Naive thymus-derived CD8-positive, alpha-beta T cell (primary cell): ENCODE measurements around the gene UBE2N. TPM values are rescaled to one million over a fixed set of nuclear protein-coding genes. Genes with fewer than 3 reads are reported as not detected.

Experiments
- ATAC-seq, 2 donors: fragments of 150-1000 bp; cut with Tn5 transposase in 1 of 2; sonication (Bioruptor Pico), chemical (Tn5 transposase) in 1 of 2; 1 replicate in 1 of 2; 2 replicates in 1 of 2; pipeline ENCODE4 v1.10.0; 2021; ENCODE audit warnings: mild to moderate bottlenecking in 2 of 2, moderate library complexity in 2 of 2
- POLR2A ChIA-PET: fragments of 350-600 bp; sonication (Branson Sonifier 250); formaldehyde crosslinking; loops from one replicate; lab custom pipeline; 2021; ENCODE audit warnings: antibody characterized with exemption; lab: Charles Lee
- DNase-seq, 10 donors: peaks; one replicate each; pipeline versions ENCODE4 v3.0.0 to v3.0.0-alpha.2; 2020 to 2022
- H3K27ac Mint-ChIP-seq, 10 donors: one replicate each; pipeline ENCODE4 v1.8.0; 2020 to 2022; ENCODE audit warnings: mild to moderate bottlenecking in 10 of 10, mixed read lengths in 10 of 10, moderate library complexity in 4 of 10, inconsistent platforms in 1 of 10
- H3K27me3 Mint-ChIP-seq, 5 donors: one replicate each; pipeline ENCODE4 v1.8.0; 2021 to 2022; ENCODE audit warnings: mixed read lengths in 5 of 5
- H3K36me3 Mint-ChIP-seq, 3 donors: one replicate each; pipeline ENCODE4 v1.8.0; 2020 to 2022; ENCODE audit warnings: mixed read lengths in 3 of 3, mild to moderate bottlenecking in 2 of 3, inconsistent platforms in 1 of 3
- H3K4me1 Mint-ChIP-seq, 4 donors: one replicate each; pipeline ENCODE4 v1.8.0; 2021 to 2022; ENCODE audit warnings: mixed read lengths in 4 of 4
- H3K4me3 Mint-ChIP-seq, 10 donors: one replicate each; pipeline ENCODE4 v1.8.0; 2020 to 2022; ENCODE audit warnings: mild to moderate bottlenecking in 10 of 10, mixed read lengths in 10 of 10, moderate library complexity in 6 of 10, inconsistent platforms in 1 of 10
- H3K9me3 Mint-ChIP-seq, 9 donors: one replicate each; pipeline ENCODE4 v1.8.0; 2020 to 2022; ENCODE audit warnings: mixed read lengths in 9 of 9, mild to moderate bottlenecking in 3 of 9, inconsistent platforms in 1 of 9, moderate library complexity in 1 of 9
- polyA plus RNA-seq, 3 donors: library from polyadenylated mRNA; unstranded; fragments of 300-500 nt; fragmentation: Illumina TruSeq; gene quantifications; one replicate each; pipeline ENCODE4 v1.2.3, GENCODE V29; 2021
- total RNA-seq, 8 experiments: library from RNA in 2 of 8; stranded (reverse) in 2 of 8; gene quantifications; one replicate each; pipeline ENCODE4 v1.2.3 and lab custom pipeline; 2021 to 2026

UBE2N gene
- total and polyA plus RNA-seq, 5 experiments from 2014 or later = 66.8 to 123 (median 117) TPM

- H3K9me3 Mint-ChIP-seq = no peaks in the 10 kb centered on the region
- no peaks in the 10 kb centered on the region for H3K36me3 Mint-ChIP-seq
- no peak overlapping the region for H3K27ac Mint-ChIP-seq
- no peaks in the 10 kb centered on the region for H3K4me1 Mint-ChIP-seq
- POLR2A ChIA-PET = no interaction called here
- no peak for ATAC-seq
- DNase-seq = no peak
- peaks cover 0 to 2% (median 0%) of the 10 kb centered on the region in 5 donors for H3K27me3 Mint-ChIP-seq
- H3K4me3 Mint-ChIP-seq = no peak overlapping the region
These were observed 19.8 kb upstream of the UBE2N start for GRCh38 chr12:93461503-93461902.

- no peak overlapping the region for H3K27ac Mint-ChIP-seq
- peaks cover 0 to 2% (median 2%) of the 10 kb centered on the region in 5 donors for H3K27me3 Mint-ChIP-seq
- H3K4me1 Mint-ChIP-seq = no peaks in the 10 kb centered on the region
- DNase-seq (no peak), ATAC-seq (no peak)
- POLR2A ChIA-PET = interaction anchor here (0.7 to 0.8 kb wide), 2 partner anchors 19 to 567 kb away, joined by 3 to 5 read pairs; partner anchors contain the start of gene UBE2N
- H3K4me3 Mint-ChIP-seq = no peak overlapping the region
- no peaks in the 10 kb centered on the region for H3K36me3 Mint-ChIP-seq
- H3K9me3 Mint-ChIP-seq = no peaks in the 10 kb centered on the region
These were observed 19.2 kb upstream of the UBE2N start for GRCh38 chr12:93460902-93461301.

DNA sequence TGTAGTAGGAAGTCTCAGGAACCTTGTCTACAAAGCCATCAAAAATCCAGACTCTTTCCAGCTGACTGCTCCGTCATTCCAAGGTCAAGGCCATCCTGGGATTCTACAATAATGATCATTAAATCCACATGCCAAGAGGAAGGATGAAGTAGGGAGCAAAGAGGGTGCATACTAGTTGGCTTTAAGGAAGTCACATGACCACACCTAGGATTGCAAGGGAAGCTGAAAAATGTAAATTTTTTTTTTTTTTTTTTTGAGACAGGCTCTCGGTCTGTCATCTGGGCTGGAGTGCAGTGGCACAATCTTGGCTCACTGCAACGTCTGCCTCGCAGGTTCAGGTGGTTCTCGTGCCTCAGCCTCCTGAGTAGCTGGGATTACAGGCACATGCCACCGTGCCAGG is 18.3 kb upstream of the UBE2N start:
- no peaks in the 10 kb centered on the region for H3K9me3 Mint-ChIP-seq
- peaks cover 0 to 3% (median 2%) of the 10 kb centered on the region in 5 donors for H3K27me3 Mint-ChIP-seq
- H3K27ac Mint-ChIP-seq = no peak overlapping the region
- no peaks in the 10 kb centered on the region for H3K36me3 Mint-ChIP-seq
- no peak for ATAC-seq
- H3K4me1 Mint-ChIP-seq = no peaks in the 10 kb centered on the region
- POLR2A ChIA-PET = interaction anchor here (0.7 kb wide), 2 partner anchors 46 to 568 kb away, joined by 3 to 5 read pairs; no protein-coding TSS in a partner anchor
- no peak for DNase-seq
- no peak overlapping the region for H3K4me3 Mint-ChIP-seq

DNA sequence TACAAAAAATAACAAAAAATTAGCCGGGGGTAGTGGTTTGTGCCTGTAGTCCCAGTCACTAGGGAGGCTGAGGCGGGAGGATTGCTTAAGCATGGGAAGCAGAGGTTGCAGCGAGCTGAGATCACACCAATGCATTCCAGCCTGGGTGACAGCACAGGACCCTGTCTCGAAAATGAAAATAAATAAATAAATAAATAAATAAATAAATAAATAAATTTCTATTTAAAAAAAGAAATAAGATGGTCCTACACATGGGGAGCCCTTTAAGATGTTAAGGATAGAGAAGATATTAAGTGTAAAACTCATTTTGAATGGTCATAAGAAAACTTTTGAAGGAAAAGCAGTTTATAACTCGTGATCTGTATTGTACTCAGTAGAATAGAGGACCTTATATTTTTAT is 17.4 kb upstream of the UBE2N start:
- Mint-ChIP-seq H3K9me3 (no peaks in the 10 kb centered on the region), H3K4me1 (no peaks in the 10 kb centered on the region), H3K27ac (peak overlapping the region in 1 of 10 donors; percentile 24), H3K36me3 (no peaks in the 10 kb centered on the region), H3K4me3 (no peak overlapping the region), H3K27me3 (peaks cover 0 to 3% (median 2%) of the 10 kb centered on the region in 5 donors)
- DNase-seq (no peak), ATAC-seq (no peak)
- POLR2A ChIA-PET = no interaction called here

- POLR2A ChIA-PET = no interaction called here
- H3K4me3 Mint-ChIP-seq = no peak overlapping the region
These were observed 14.3 kb upstream of the UBE2N start for GRCh38 chr12:93456077-93456476.

DNA sequence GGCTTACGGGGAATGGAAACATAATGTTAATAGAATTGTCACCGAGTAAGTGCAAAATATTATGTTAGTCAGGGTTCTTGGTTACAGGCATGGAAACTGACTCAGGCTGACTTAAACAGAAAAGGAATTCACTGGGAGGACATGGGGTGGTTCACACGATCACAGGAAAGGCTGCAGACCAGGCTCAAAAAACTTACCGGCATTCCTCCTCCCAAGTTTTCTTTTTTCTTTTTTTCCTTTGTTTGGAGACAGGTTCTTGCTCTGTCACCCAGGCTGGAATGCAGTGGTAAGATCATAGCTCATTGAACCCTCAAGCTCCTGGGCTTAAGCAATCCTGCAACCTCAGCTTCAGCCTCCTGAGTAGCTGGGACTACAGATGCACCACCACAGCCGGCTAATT is 11.9 kb upstream of the UBE2N start:
- Mint-ChIP-seq H3K27ac (peak overlapping the region in 1 of 10 donors; percentile 62), H3K4me1 (peaks cover 0 to 10% (median 9%) of the 10 kb centered on the region in 4 donors), H3K9me3 (no peaks in the 10 kb centered on the region), H3K36me3 (peaks cover 0 to 1% (median 0%) of the 10 kb centered on the region in 3 donors), H3K4me3 (no peak overlapping the region), H3K27me3 (peaks cover 0 to 3% (median 2%) of the 10 kb centered on the region in 5 donors)
- POLR2A ChIA-PET = no interaction called here
- ATAC-seq (no peak), DNase-seq (no peak)

More at GRCh38 chr12:93456077-93456476, 14.3 kb upstream of the UBE2N start:
- Mint-ChIP-seq H3K36me3 (no peaks in the 10 kb centered on the region), H3K9me3 (no peaks in the 10 kb centered on the region), H3K27ac (peak overlapping the region in 1 of 10 donors; percentile 15), H3K4me1 (no peaks in the 10 kb centered on the region), H3K27me3 (peaks cover 0 to 3% (median 2%) of the 10 kb centered on the region in 5 donors)
- DNase-seq (no peak), ATAC-seq (no peak)

GRCh38 chr12:93451423-93452158 is 9.8 kb upstream of the UBE2N start:
- peaks cover 0 to 2% (median under 1%) of the 10 kb centered on the region in 5 donors for H3K27me3 Mint-ChIP-seq

GRCh38 chr12:93449277-93449676 is 7.5 kb upstream of the UBE2N start:
- POLR2A ChIA-PET = interaction anchor here (0.6 kb wide), 1 partner anchor 8 kb away, joined by 3 read pairs; no protein-coding TSS in a partner anchor
- Mint-ChIP-seq H3K4me3 (peak overlapping the region in 6 of 10 donors; percentile 5 to 53 (median 34)), H3K27me3 (no peaks in the 10 kb centered on the region), H3K4me1 (peaks cover 10 to 23% (median 23%) of the 10 kb centered on the region in 4 donors), H3K9me3 (no peaks in the 10 kb centered on the region), H3K36me3 (peaks cover 0 to 1% (median 0%) of the 10 kb centered on the region in 3 donors), H3K27ac (peak overlapping the region in 8 of 10 donors; percentile 38 to 91 (median 84))
- DNase-seq (no peak), ATAC-seq (peak in 1 of 2 donors; percentile 27)

More at GRCh38 chr12:93451423-93452158, 9.8 kb upstream of the UBE2N start:
- POLR2A ChIA-PET = no interaction called here
- Mint-ChIP-seq H3K4me3 (no peak overlapping the region), H3K36me3 (peaks cover 0 to 1% (median 0%) of the 10 kb centered on the region in 3 donors), H3K27ac (peak overlapping the region in 1 of 10 donors; percentile 8), H3K4me1 (peaks cover 10 to 23% (median 23%) of the 10 kb centered on the region in 4 donors), H3K9me3 (no peaks in the 10 kb centered on the region)
- ATAC-seq (no peak), DNase-seq (no peak)

DNA sequence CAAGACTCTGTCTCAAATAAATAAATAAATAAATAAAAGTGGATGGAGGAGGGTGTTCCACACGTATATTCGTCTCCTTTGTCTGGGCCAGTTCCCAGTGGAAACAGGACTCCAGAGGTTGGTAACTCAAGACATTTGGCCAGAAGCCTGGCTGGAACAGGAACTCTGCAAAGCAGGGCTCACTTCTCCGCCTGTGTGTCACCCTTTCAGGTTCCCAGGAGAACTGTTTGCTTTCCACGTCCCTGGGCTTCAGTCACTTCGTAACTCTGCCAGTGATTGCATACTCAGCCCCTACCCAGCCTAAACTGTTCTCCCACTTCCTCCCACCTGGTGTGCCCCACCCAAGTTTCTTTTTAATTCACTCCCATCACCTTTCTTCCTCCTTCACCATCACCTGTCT is 7.0 kb upstream of the UBE2N start:
- Mint-ChIP-seq H3K27ac (peak overlapping the region in 9 of 10 donors; percentile 32 to 91 (median 80)), H3K36me3 (peaks cover 0 to 1% (median 0%) of the 10 kb centered on the region in 3 donors), H3K27me3 (no peaks in the 10 kb centered on the region), H3K9me3 (no peaks in the 10 kb centered on the region), H3K4me1 (peaks cover 10 to 23% (median 23%) of the 10 kb centered on the region in 4 donors), H3K4me3 (peak overlapping the region in 5 of 10 donors; percentile 26 to 53 (median 42))
- ATAC-seq (no peak), DNase-seq (no peak)
- POLR2A ChIA-PET = interaction anchor here (0.7 kb wide), 1 partner anchor 18 kb away, joined by 3 read pairs; the partner anchor contains the start of gene MRPL42

DNA sequence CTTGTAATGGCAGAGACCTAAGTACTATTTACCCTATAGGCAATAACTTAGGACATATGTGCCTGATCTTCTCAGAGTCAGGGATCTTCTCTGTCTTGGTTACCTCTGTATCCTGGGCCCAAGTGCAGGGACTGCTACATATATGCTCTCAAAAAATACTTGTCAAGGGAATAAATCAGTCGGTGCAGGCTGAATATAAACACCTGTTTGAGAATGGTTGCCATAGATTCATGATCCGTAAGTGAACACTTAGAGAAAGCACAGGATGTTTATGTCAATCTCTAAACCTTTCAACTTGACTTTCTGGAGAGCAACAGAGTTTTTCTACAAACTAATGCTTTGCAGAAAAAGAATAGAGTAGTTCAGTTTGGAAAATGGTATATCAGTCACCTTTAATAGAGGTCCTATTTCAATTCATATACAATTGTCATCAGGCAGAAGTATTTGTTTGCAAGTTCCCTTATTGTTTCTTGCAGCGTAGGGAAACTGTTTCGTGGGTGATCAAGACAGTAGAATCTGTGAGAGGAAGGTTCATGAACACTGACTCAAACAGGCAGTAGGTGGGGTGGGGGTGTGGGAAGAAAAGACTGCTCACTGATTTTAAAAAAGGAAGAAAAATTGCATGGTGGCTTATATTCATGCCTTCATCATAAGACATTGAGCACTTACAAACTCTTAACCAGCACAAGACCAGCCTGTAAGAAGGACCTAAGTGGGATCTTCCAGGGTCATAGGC is 6.0 kb upstream of the UBE2N start:
- DNase-seq = peak in 5 of 10 donors; percentile 4 to 69 (median 31)
- no peaks in the 10 kb centered on the region for H3K27me3 Mint-ChIP-seq
- H3K27ac Mint-ChIP-seq = peak overlapping the region; percentile 88 to 97 (median 96)
- peaks cover 11 to 29% (median 27%) of the 10 kb centered on the region in 4 donors for H3K4me1 Mint-ChIP-seq
- peak overlapping the region in 9 of 10 donors; percentile 15 to 74 (median 56) for H3K4me3 Mint-ChIP-seq
- ATAC-seq = peak; percentile 88 to 92
- peaks cover 0 to 1% (median 0%) of the 10 kb centered on the region in 3 donors for H3K36me3 Mint-ChIP-seq
- POLR2A ChIA-PET = interaction anchor here (0.7 kb wide), 1 partner anchor 20 kb away, joined by 3 read pairs; the partner anchor contains the start of gene MRPL42
- H3K9me3 Mint-ChIP-seq = no peaks in the 10 kb centered on the region

DNA sequence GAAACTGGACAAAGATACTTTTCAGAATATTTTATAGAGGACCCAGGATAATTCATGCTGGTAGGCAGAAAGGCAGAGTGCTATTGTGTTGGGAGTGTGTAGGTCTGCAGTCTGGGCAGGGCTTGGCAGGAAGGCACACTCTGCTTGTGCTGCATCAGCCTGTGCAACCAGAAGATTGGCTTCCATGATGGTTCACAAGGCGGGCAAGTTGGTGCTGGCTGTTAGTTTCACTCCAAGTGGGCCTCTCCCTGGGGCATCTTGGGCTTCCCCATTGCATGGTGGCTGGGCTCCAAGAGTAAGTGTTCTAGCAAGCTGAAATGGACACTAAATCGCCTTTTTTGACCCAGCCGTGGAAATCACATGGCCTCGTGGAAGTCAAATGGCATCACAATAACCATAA is 1.8 kb upstream of the UBE2N start:
- Mint-ChIP-seq H3K27ac (peak overlapping the region in 8 of 10 donors; percentile 62 to 100 (median 98)), H3K27me3 (no peaks in the 10 kb centered on the region), H3K9me3 (no peaks in the 10 kb centered on the region), H3K4me1 (peaks cover 34 to 50% (median 46%) of the 10 kb centered on the region in 4 donors), H3K36me3 (peaks cover 0 to 4% (median 0%) of the 10 kb centered on the region in 3 donors), H3K4me3 (peak overlapping the region in 4 of 10 donors; percentile 6 to 98 (median 28))
- POLR2A ChIA-PET = interaction anchor here (2.0 kb wide), 1 partner anchor 24 kb away, joined by 7 read pairs; the partner anchor contains the start of gene MRPL42
- no peak for ATAC-seq
- DNase-seq = no peak
